ENCODE measurements around the gene OR2A12.

DNA sequence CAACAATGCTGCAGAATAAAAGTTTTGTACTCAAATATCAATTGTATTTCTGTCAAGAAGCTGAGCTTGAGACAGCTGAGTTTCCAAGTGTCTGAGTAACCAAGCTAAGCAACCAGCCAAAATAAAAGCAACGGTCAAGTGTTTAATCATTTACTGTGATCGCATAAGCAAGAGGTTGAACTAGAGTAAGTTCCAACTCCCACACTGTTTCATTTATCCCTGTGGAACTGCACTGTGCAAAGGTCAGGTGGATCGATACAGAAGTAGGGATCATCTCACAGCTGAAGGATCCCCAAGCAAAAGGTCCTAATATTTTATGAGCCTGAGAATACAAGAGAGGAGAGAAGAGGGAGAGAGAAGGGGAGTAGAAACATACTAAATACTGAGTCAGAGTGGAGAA lies 58.3 kb downstream of the OR2A12 start:
- TF ChIP-seq, protein P1, sequence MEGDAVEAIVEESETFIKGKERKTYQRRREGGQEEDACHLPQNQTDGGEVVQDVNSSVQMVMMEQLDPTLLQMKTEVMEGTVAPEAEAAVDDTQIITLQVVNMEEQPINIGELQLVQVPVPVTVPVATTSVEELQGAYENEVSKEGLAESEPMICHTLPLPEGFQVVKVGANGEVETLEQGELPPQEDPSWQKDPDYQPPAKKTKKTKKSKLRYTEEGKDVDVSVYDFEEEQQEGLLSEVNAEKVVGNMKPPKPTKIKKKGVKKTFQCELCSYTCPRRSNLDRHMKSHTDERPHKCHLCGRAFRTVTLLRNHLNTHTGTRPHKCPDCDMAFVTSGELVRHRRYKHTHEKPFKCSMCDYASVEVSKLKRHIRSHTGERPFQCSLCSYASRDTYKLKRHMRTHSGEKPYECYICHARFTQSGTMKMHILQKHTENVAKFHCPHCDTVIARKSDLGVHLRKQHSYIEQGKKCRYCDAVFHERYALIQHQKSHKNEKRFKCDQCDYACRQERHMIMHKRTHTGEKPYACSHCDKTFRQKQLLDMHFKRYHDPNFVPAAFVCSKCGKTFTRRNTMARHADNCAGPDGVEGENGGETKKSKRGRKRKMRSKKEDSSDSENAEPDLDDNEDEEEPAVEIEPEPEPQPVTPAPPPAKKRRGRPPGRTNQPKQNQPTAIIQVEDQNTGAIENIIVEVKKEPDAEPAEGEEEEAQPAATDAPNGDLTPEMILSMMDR (IDR thresholded peaks at IDR 0.05): no peak
- TF ChIP-seq POLR2A (IDR thresholded peaks at IDR 0.05) (no peak), POLR2AphosphoS5 (IDR thresholded peaks at IDR 0.05; ENCODE audit: insufficient read depth in 1 of 2, low read depth in 1 of 2) (no peak)
